HepG2 (cell line): ENCODE measurements around the gene RPL6. TPM values are rescaled to one million over a fixed set of nuclear protein-coding genes. Genes with fewer than 3 reads are reported as not detected.
A peak's percentile ranks its signal among the peaks of the same experiment; 100 is the strongest.

Source experiments
- ATAC-seq: fragments of 200-7000 bp; cut with Tn5 transposase; 3 replicates; pipeline ENCODE4 v1.9.1; 2020; ENCODE audit warnings: mild to moderate bottlenecking, moderate library complexity
- BruUV-seq: library from RNA; stranded (reverse); fragments of 400-500 nt; replicated peaks from 2 replicates; lab custom pipeline; 2021; lab: Mats Ljungman, UMichigan
- CTCF ChIA-PET: fragments of 300-600 bp; formaldehyde crosslinking; extraction: SDS; loops from one replicate; lab custom pipeline; 2021; ENCODE audit warnings: low total read pairs, inconsistent platforms, low intra/inter-chr PET ratio; lab: Yijun Ruan, JAX
- POLR2A ChIA-PET: fragments of 350-600 bp; sonication (Branson Sonifier 250); formaldehyde crosslinking; loops from one replicate; lab custom pipeline; 2020; ENCODE audit warnings: antibody characterized with exemption, inconsistent platforms; lab: Yijun Ruan, JAX
- DNase-seq: peaks from one replicate; pipeline ENCODE4 v3.0.0-alpha.2; 2015; ENCODE audit warnings: low spot score
- FAIRE-seq: peaks from 3 replicates; lab custom pipeline; 2011; peaks lifted over from hg19 to GRCh38; lab: Jason Lieb, UNC
- H2AFZ ChIP-seq: one replicate; pipeline ENCODE4 v1.6.1; 2011; ENCODE audit warnings: low read length, inconsistent platforms
- H3K27ac ChIP-seq: fragments of 300-600 bp; 3 replicates; pipeline ENCODE4 v1.8.0; 2011; ENCODE audit warnings: mixed run types, mild to moderate bottlenecking, mixed read lengths, low read length, inconsistent platforms; ENCODE audit not compliant: insufficient read depth; ENCODE audit errors: extremely low read length
- H3K27me3 ChIP-seq, 2 experiments: fragments of 200-600 bp in 1 of 2; 2 replicates in 1 of 2; 3 replicates in 1 of 2; pipeline versions ENCODE4 v1.6.0 to v1.8.0; 2011; ENCODE audit warnings: low read length in 2 of 2, mild to moderate bottlenecking in 2 of 2, moderate library complexity in 2 of 2, inconsistent platforms in 1 of 2; ENCODE audit not compliant: insufficient read depth in 2 of 2, control insufficient read depth in 1 of 2
- H3K36me3 ChIP-seq, 2 experiments: fragments of 200-600 bp in 1 of 2; replicated peaks in 1 of 2; 2 replicates in 1 of 2; 3 replicates in 1 of 2; pipeline versions ENCODE4 v1.5.1 to v1.8.0; 2011; ENCODE audit warnings: low read length in 2 of 2, inconsistent platforms in 1 of 2; ENCODE audit not compliant: insufficient read depth in 2 of 2, control insufficient read depth in 1 of 2
- H3K4me1 ChIP-seq: 2 replicates; pipeline ENCODE4 v1.5.1; 2012; ENCODE audit warnings: low read length, inconsistent platforms; ENCODE audit not compliant: insufficient read depth
- H3K4me2 ChIP-seq: 2 replicates; pipeline ENCODE4 v1.6.0; 2011; ENCODE audit warnings: low read depth, low read length, inconsistent platforms
- H3K4me3 ChIP-seq, 3 experiments: fragments of 200-600 bp in 1 of 3; sonication (generic), shearing (Covaris generic) in 1 of 3; replicated peaks in 1 of 3; 2 replicates each; pipeline ENCODE4 v1.5.1; 2011 to 2016; ENCODE audit warnings: low read length in 3 of 3, inconsistent platforms in 2 of 3, low read depth in 2 of 3, mild to moderate bottlenecking in 2 of 3, control low read depth in 1 of 3, mixed read lengths in 1 of 3; ENCODE audit not compliant: insufficient read depth in 1 of 3
- H3K79me2 ChIP-seq: one replicate; pipeline ENCODE4 v1.6.1; 2011; ENCODE audit warnings: low read length, inconsistent platforms; ENCODE audit not compliant: insufficient read depth
- H3K9ac ChIP-seq: 2 replicates; pipeline ENCODE4 v1.6.0; 2011; ENCODE audit warnings: mild to moderate bottlenecking, low read depth, low read length, inconsistent platforms; ENCODE audit not compliant: insufficient read depth
- H3K9me3 ChIP-seq: 2 replicates; pipeline ENCODE4 v1.5.1; 2012; ENCODE audit warnings: mild to moderate bottlenecking, low read length
- H4K20me1 ChIP-seq: 2 replicates; pipeline ENCODE4 v1.6.0; 2011; ENCODE audit warnings: inconsistent platforms, mild to moderate bottlenecking, low read length, moderate library complexity; ENCODE audit not compliant: insufficient read depth
- ADNP ChIP-seq: sonication (generic); formaldehyde crosslinking; IDR thresholded peaks from 2 replicates; pipeline ENCODE4 v1.4.0; 2020; ENCODE audit warnings: missing genetic modification reagents
- BORCS8-MEF2B ChIP-seq: sonication (generic); formaldehyde crosslinking; IDR thresholded peaks from 2 replicates; pipeline ENCODE4 v1.8.0; 2022; ENCODE audit warnings: mild to moderate bottlenecking, missing genetic modification reagents
- CEBPB ChIP-seq: IDR thresholded peaks from 2 replicates; pipeline ENCODE4 v1.6.1; 2011; ENCODE audit warnings: low read depth, low read length, improper control_type of control experiment, borderline replicate concordance
- GTF3A ChIP-seq: sonication (generic); formaldehyde crosslinking; conservative IDR thresholded peaks from 2 replicates; pipeline ENCODE4 v1.4.0; 2020; ENCODE audit warnings: mild to moderate bottlenecking, missing genetic modification reagents
- PHF8 ChIP-seq: sonication (generic); formaldehyde crosslinking; IDR thresholded peaks from 2 replicates; pipeline ENCODE4 v1.5.0; 2020; ENCODE audit warnings: missing genetic modification reagents
- POLR2A ChIP-seq, 2 experiments: IDR thresholded peaks; 2 replicates each; pipeline ENCODE4 v1.6.1; 2011; ENCODE audit warnings: low read depth in 2 of 2, low read length in 2 of 2, mild to moderate bottlenecking in 1 of 2, moderate library complexity in 1 of 2; ENCODE audit not compliant: insufficient read depth in 1 of 2
- RCOR2 ChIP-seq: IDR thresholded peaks from 2 replicates; pipeline ENCODE4 v1.6.1; 2016; ENCODE audit warnings: missing biosample characterization, missing genetic modification reagents
- SOX13 ChIP-seq, 3 experiments: fragments of 450-650 bp in 1 of 3; sonication (generic) in 1 of 3; formaldehyde crosslinking in 1 of 3; IDR thresholded peaks in 2 of 3; conservative IDR thresholded peaks in 1 of 3; 2 replicates each; pipeline versions ENCODE4 v1.5.0 to v1.6.1; 2016 to 2020; ENCODE audit warnings: antibody characterized with exemption in 1 of 3, mild to moderate bottlenecking in 1 of 3, missing compliant biosample characterization in 1 of 3, missing genetic modification reagents in 1 of 3, moderate library complexity in 1 of 3
- TCF12 ChIP-seq, 2 experiments: fragments of 450-650 bp in 1 of 2; sonication (generic) in 1 of 2; formaldehyde crosslinking in 1 of 2; IDR thresholded peaks; 2 replicates each; pipeline versions ENCODE4 v1.6.1 to v1.8.0; 2017 to 2022; ENCODE audit warnings: antibody characterized with exemption in 1 of 2, mild to moderate bottlenecking in 1 of 2, missing genetic modification reagents in 1 of 2, moderate library complexity in 1 of 2
- THYN1 ChIP-seq: sonication (generic); formaldehyde crosslinking; IDR thresholded peaks from 2 replicates; pipeline ENCODE4 v1.8.1; 2023; ENCODE audit warnings: low read depth, mild to moderate bottlenecking, moderate library complexity, missing genetic modification reagents, borderline replicate concordance
- TMF1 ChIP-seq: sonication (generic); formaldehyde crosslinking; IDR thresholded peaks from 2 replicates; pipeline ENCODE4 v1.8.1; 2022; ENCODE audit warnings: low read depth, missing genetic modification reagents
- ZNF282 ChIP-seq: fragments of 450-650 bp; IDR thresholded peaks from 2 replicates; pipeline ENCODE4 v1.6.1; 2018; ENCODE audit not compliant: partially characterized antibody
- ZNF496 ChIP-seq: sonication (generic); formaldehyde crosslinking; IDR thresholded peaks from 2 replicates; pipeline ENCODE4 v1.8.1; 2023; ENCODE audit warnings: mild to moderate bottlenecking, moderate library complexity, missing genetic modification reagents; ENCODE audit not compliant: insufficient replicate concordance
- ZNF614 ChIP-seq: IDR thresholded peaks from 2 replicates; pipeline ENCODE4 v1.6.1; 2018; ENCODE audit warnings: missing biosample characterization, missing genetic modification reagents, inconsistent platforms, borderline replicate concordance
- WGBS: methylation state at CpG from one replicate; pipeline ENCODE4 v1.1.6; 2017; ENCODE audit warnings: low lambda C conversion rate; 5-methylcytosine and 5-hydroxymethylcytosine counted together
- in situ Hi-C: cut with HindIII; loops from 2 replicates; pipeline ENCODE4 v1.10.0; 2017; ENCODE audit warnings: low pct_unique_long_range_greater_than_20kb; ENCODE audit not compliant: extremely low pct_ligation_motif_present
- intact Hi-C: fragments of 100-400 bp; cut with micrococcal nuclease; formaldehyde crosslinking; loops from one replicate; pipeline ENCODE4 v1.10.0; 2022; ENCODE audit not compliant: unreplicated experiment
- polyA plus RNA-seq, 8 experiments: library from polyadenylated mRNA; depleted of rRNA in 3 of 8; stranded (reverse) in 7 of 8; unstranded in 1 of 8; fragments of >200 nt; fragmentation: Illumina TruSeq in 4 of 8; extraction: Trizol in 4 of 8; gene quantifications; 2 replicates each; pipeline versions ENCODE4 v1.2.1 to v1.2.3, GENCODE V29; 2011 to 2016; ENCODE audit warnings: low read depth in 4 of 8, missing spikeins in 1 of 8, mixed read lengths in 1 of 8; ENCODE audit not compliant: insufficient read depth in 1 of 8
- total RNA-seq, 5 experiments: library from RNA; depleted of rRNA; stranded (reverse); fragments of >200 nt; fragmentation: Illumina TruSeq; extraction: Trizol; gene quantifications; 2 replicates each; pipeline ENCODE4 v1.2.3, GENCODE V29; 2016; ENCODE audit warnings: low read depth in 1 of 5
- TF ChIP-seq, protein P1 (sequence below): IDR thresholded peaks from 2 replicates; pipeline ENCODE4 v1.4.0; 2020; ENCODE audit warnings: mild to moderate bottlenecking, missing genetic modification reagents

Gene RPL6
- total and polyA plus RNA-seq, 2 of the 13 experiments (the other 11 are each of a cell fraction or from before 2014, with no cell fraction given), result 1,551 to 1,719 TPM

DNA sequence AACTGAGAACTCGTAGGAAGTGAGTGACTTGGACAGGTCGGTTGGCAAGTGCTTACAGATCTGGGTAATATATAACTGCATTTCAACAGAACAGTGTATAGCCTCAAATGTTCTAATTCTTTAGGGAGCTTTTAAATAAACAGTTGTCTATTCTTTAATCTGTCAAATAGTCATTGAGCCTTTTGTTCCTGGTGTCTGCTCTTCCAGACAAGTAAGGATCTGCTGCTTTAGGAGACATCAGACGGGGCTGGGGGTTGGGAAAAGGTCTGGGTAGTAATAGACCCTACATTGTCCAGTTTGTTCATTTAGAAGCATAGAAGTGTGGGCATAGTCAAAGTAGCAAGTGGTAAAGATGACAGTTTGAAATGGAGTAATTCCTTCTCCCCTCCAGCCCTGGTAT, 11.3 kb upstream of the RPL6 start (continued):
- TF ChIP-seq SOX13 (IDR thresholded peaks at IDR 0.05) (no peak), SOX13 (CRISPR knock-in tag; conservative IDR thresholded peaks at IDR 0.05 in 1 of 2, IDR thresholded peaks at IDR 0.05 in 1 of 2) (no peak), PHF8 (CRISPR knock-in tag) (no peak), ZNF496 (no peak)
- TF ChIP-seq, all 625 proteins: peak for 0

DNA sequence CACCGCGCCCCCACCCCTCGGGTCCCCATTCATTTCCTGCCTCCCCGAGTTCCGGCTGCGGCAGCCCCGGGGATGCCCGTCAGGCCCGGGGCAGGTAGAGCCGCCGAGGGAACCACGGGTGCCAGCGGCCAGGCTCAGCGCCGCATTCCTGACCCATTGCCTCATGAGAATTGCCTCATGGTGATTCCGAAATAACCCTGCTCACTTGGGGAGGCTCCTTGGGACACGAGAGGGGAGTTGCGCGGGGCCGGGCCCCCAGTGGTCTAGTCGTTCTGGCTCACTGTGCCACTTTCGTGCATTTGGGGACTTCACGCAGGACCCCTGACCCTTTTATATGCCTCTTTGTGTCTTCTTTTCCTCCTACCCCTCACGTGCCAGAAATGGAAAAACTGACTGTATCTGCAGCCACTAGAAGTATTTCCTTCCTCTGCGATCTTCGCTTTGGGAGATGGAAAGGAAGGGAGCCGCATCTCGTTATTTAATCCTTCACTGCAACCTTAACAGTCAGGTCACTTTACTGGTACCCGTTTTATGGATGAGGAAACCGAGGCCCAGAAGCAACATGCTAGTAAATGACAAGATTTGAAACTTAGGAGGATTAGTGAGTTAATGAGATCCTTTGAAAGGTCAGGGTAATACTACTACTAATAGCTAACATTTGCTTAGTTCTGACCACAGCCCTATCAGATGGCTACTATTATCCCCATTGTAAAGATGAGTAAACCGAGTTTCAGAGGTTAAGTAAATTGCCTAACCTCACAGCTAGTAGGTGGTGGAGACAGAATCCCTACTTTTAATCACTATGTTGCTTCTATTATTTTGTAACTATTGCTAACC, 10.1 kb upstream of the RPL6 start:
- no peak overlapping the region for H2AFZ ChIP-seq
- peak; percentile 59 for DNase-seq
- in situ Hi-C loops (loop anchor here (10.0 kb wide), 1 partner anchor 305 kb away; no protein-coding TSS in a partner anchor), intact Hi-C loops (no loop called here)
- ChIA-PET CTCF (no interaction called here), POLR2A (interaction anchor here (1.3 kb wide), 1 partner anchor 407 kb away, joined by 5 read pairs; the partner anchor contains the start of genes ERP29 and TMEM116)
- H3K9ac ChIP-seq, result peak overlapping the region; percentile 91
- 4% methylated on average over 10 of the region's 31 CpGs for WGBS
- H4K20me1 ChIP-seq, result peaks cover 5% of the 10 kb centered on the region; the same call in 1 of the 2 replicates
- peak overlapping the region; percentile 64 to 94 (median 88) for H3K4me3 ChIP-seq
- H3K79me2 ChIP-seq, result peaks cover 45% of the 10 kb centered on the region
- peak; percentile 78 for ATAC-seq
- H3K27ac ChIP-seq, result peak overlapping the region; percentile 87
- TSS peak; percentile 68 for BruUV-seq
- no peaks in the 10 kb centered on the region for H3K36me3 ChIP-seq
- no peak for FAIRE-seq
- no peaks in the 10 kb centered on the region for H3K9me3 ChIP-seq
- H3K4me1 ChIP-seq, result peaks cover 56% of the 10 kb centered on the region
- peak overlapping the region; percentile 84 for H3K4me2 ChIP-seq
- no peaks in the 10 kb centered on the region; a peak in 1 of 5 replicates for H3K27me3 ChIP-seq
- TF ChIP-seq ZNF282, result no peak
- TF ChIP-seq CEBPB, result peak; percentile 90
- no peak for TF ChIP-seq BORCS8-MEF2B (CRISPR knock-in tag)
- 0 out of 2 replicates have a peak, but pooled peaks have one; percentile 31 for TF ChIP-seq RCOR2 (CRISPR knock-in tag)
- no peak for TF ChIP-seq ZNF614
- no peak for TF ChIP-seq ADNP (CRISPR knock-in tag)
- TF ChIP-seq, protein P1, sequence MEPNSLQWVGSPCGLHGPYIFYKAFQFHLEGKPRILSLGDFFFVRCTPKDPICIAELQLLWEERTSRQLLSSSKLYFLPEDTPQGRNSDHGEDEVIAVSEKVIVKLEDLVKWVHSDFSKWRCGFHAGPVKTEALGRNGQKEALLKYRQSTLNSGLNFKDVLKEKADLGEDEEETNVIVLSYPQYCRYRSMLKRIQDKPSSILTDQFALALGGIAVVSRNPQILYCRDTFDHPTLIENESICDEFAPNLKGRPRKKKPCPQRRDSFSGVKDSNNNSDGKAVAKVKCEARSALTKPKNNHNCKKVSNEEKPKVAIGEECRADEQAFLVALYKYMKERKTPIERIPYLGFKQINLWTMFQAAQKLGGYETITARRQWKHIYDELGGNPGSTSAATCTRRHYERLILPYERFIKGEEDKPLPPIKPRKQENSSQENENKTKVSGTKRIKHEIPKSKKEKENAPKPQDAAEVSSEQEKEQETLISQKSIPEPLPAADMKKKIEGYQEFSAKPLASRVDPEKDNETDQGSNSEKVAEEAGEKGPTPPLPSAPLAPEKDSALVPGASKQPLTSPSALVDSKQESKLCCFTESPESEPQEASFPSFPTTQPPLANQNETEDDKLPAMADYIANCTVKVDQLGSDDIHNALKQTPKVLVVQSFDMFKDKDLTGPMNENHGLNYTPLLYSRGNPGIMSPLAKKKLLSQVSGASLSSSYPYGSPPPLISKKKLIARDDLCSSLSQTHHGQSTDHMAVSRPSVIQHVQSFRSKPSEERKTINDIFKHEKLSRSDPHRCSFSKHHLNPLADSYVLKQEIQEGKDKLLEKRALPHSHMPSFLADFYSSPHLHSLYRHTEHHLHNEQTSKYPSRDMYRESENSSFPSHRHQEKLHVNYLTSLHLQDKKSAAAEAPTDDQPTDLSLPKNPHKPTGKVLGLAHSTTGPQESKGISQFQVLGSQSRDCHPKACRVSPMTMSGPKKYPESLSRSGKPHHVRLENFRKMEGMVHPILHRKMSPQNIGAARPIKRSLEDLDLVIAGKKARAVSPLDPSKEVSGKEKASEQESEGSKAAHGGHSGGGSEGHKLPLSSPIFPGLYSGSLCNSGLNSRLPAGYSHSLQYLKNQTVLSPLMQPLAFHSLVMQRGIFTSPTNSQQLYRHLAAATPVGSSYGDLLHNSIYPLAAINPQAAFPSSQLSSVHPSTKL (CRISPR knock-in tag), result no peak
- TF ChIP-seq THYN1, result no peak
- TF ChIP-seq TCF12 (IDR thresholded peaks at IDR 0.05), result no peak
- peak; percentile 13; the same call in 1 of the 2 replicates for TF ChIP-seq TCF12 (CRISPR knock-in tag; IDR thresholded peaks at IDR 0.05)
- no peak for TF ChIP-seq TMF1 (CRISPR knock-in tag)
- no peak for TF ChIP-seq GTF3A (CRISPR knock-in tag)
- peak in 1 of 2 experiments; percentile 55; a peak in 2 of 4 replicates for TF ChIP-seq POLR2A (IDR thresholded peaks at IDR 0.05; ENCODE audit: insufficient read depth in 1 of 2, low read depth in 2 of 2, low read length in 2 of 2)
